T47D (cell line): ENCODE results near the gene PATJ.
A peak's percentile ranks its signal among the peaks of the same experiment; 100 is the strongest.
"Not testable (repeated sequence)": the region's sequence is repeated elsewhere in the genome, so short reads cannot be mapped to it uniquely, and the experiment has no call there.

Source experiments
- DNase-seq, 2 experiments: peaks; one replicate each; pipeline versions ENCODE4 v3.0.0 to v3.0.0-alpha.2; 2011 to 2012; ENCODE audit warnings: low read depth in 1 of 2, low spot score in 1 of 2
- JUND ChIP-seq: IDR thresholded peaks from 2 replicates; pipeline ENCODE4 v1.6.1; 2012; ENCODE audit warnings: low read depth
- in situ Hi-C: cut with HindIII; loops from 2 replicates; pipeline ENCODE4 v1.10.0; 2016; ENCODE audit warnings: low sequenced_read_pairs, low pct_unique_long_range_greater_than_20kb

Gene PATJ

DNA sequence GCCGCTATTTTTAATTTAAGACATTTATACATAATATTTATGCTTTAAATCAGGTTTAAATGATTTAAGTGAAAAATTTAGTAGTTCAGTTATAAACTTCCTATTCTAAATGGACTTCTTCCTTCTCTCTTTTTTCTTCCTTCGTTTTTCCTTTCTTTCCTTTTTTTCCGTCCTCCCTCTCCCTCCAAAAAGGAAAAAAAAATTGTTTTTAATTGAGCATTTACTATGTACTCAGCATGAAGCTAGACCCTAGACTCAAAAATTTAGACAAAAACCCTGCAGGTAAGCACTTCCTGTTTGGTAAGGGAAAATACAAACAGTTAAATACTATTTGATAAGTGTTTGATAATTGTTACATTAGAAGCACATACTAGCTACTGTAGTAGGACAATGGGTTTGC lies 14.7 kb upstream of the PATJ start:
- in situ Hi-C loops: no loop called here
- DNase-seq: no peak
- no peak for TF ChIP-seq JUND

DNA sequence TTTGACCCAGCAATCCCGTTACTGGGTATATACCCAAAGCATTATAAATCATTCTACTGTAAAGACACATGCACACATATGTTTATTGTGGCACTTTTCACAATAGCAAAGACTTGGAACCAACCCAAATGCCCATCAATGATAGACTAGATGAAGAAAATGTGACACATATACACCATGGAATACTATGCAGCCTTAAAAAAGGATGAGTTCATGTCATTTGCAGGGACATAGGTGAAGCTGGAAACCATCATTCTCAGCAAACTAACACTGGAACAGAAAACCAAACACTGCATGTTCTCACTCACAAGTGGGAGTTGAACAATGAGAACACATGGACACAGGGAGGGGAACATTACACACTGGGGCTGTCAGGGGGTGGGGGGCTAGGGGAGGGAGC lies 11.6 kb upstream of the PATJ start:
- DNase-seq, in situ Hi-C loops: not testable (repeated sequence)

DNA sequence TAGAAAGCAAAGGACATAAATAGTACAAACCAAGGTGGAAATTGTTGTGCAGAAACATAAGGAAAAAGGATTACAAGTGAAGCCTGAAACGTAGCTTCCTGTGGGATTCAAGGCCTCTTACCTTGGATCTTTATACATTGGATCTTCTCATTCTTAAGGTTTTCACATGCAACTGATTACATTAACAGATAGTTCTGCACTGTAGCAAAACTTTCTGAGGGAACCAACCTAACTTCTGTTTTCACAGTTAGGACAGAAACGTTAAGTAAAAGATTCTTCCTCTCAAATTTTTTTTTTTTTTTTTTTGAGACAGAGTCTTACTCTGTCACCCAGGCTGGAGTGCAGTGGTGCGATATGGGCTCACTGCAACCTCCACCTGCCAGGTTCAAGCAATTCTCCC lies 9.6 kb upstream of the PATJ start:
- no peak for TF ChIP-seq JUND
- in situ Hi-C loops: no loop called here
- no peak for DNase-seq

DNA sequence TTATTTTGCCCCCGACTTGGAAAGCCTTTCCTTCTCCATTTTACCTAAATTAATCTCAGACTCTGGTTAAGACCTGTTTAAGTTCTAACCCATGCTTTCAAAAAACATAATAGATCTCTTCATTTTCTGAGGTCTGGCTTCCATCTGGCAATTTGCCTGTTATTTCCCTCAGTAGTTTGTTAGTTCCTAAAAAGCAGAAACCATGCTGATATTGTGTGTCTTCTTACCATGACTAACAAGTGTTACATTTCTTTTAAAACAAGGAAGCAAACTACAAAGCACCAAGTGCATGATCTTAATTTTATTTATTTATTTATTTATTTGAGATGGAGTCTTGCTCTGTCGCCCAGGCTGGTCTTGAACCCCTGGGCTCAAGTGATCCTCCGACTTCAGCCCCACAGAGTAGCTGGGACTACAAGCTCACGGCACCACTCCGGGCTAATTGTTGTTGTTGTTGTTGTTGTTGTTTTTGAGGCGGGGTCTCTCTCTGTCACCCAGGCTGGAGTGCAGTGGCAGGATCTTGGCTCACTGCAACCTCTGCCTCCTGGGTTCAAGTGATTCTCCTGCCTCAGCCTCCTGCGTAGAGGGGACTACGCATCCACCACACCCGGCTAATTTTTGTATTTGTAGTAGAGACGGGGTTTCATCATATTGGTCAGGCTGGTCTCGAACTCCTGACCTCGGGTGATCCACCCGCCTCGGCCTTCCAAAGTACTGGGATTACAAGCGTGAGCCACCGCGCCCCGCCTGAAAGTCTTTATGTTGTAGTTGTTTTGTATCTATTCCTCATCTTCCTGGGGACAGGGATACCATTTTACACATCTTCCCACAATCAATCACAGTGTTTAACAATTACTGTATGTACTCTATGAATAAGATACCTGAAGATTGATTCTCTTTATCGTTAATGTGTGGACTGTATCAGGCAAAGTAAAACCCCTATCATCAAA lies 1.3 kb upstream of the PATJ start:
- TF ChIP-seq JUND: no peak
- in situ Hi-C loops: no loop called here
- no peak for DNase-seq

DNA sequence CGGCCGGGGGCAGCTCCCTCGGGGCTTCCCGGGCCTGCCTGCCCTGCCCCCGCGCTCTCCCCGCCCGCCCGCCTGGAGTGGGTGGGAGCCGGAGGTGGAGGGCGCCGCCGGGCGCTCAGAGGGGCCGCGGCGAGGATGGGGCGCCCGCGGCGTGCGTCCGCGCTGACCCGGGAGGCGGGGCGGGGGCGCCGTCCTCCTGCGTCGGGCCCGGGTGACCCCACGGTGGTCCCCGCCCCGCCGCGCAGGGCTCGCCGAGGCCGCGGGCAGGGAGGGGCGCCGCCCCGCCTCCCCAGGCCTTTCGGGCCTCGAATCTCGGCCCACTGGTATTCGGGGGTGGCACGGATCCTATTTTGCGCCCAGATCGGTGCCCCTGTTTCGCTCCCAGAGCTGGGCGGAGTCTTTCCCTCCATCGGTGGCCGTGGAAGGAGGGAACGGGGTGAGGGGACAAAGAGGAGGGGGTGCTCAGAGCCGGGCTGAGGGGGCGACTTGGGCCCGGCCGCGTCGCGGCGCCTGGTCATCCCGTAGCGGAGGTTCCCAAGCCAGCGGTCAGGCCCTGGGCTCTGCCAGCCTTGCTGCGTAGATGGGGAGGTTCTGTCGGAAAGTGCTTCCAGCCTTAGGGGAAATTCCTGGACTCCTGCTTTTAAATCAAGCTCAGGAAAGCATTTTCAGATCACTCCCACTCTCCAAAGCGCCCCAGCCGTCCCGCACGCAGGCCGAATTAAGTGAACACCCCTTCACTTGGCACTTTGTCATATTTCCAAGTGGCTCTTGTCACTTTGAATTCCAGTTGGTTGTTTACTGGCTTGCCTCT lies 545 bp downstream of the PATJ start:
- in situ Hi-C loops: no loop called here
- DNase-seq: peak; percentile 16 to 79
- no peak for TF ChIP-seq JUND

DNA sequence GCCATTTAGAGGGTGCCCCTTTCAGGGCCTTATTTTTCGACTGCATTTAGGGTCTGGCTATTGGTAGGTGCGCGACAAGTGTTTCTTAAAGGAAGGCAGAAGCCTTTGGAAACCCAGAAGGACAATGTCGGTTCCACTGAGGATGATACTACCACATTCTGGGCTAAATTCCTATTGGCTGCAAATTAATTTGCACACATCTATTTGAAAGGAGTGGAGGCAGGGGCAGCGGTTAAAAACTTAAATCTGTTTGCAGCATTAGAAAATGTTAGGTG lies 1.1 kb downstream of the PATJ start:
- in situ Hi-C loops: no loop called here
- TF ChIP-seq JUND: no peak
- no peak for DNase-seq

DNA sequence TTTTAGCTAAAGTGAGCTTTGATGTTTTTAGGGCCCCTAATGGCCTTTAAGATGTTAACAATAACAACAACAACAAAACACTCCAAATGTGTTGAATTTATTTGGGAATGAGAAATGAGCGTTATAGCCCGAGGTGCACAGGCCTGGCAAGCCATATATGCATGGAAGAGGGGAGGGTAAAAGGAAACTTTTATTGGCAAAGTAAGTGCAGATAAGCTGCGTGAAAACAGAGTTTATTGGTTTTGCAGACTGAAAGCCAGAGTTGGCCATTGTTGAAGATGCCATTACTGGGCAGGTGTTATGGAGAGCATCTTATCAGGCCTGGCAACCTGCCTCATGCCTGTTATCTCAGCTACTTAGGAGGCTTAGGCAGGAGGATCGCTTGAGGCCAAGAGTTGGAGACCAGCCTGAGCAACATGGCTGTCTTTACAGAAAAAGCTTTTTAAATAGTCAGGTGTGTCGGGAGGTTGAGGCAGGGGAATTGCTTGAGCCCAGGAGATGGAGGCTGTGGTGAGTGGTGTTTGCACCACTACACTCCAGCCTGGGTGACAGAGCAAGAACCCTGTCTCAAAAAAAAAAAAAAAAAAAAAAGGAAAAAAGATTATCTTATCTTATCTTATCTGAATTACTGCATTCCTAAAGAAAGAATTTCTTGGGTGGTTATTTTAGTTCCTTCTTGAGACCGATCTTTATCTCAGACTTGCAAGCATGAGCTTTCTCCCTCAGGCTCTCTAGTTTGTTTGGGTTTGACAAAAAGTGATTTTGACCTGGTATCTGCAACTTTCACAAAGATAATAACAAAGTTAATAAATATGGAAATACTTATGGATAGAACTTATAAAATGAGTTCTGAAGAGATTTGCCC lies 1.7 kb downstream of the PATJ start:
- peak in 1 of 2 experiments; percentile 88 for DNase-seq
- in situ Hi-C loops: no loop called here
- 0 out of 2 replicates have a peak, but pooled peaks have one; percentile 18 for TF ChIP-seq JUND

DNA sequence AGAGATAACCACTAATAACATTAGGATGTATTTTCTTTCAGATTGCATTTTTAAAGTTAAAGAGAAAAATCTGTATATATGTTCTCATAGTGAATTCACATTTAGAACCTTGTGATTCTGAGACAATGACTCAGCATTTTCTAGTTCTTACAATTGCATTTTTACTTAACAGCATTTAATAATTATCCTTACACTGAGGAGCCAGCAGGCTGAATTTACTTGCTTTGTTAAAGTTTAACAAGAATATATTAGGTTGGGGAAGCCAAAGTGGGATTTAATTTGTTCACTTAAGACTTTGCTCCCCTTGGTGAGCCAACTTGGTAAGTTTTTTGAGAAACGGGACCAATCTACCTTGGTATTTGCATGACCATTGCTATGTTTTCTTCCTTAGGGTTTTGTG lies 4.5 kb downstream of the PATJ start:
- DNase-seq: peak in 1 of 2 experiments; percentile 33
- in situ Hi-C loops: no loop called here
- TF ChIP-seq JUND: no peak

DNA sequence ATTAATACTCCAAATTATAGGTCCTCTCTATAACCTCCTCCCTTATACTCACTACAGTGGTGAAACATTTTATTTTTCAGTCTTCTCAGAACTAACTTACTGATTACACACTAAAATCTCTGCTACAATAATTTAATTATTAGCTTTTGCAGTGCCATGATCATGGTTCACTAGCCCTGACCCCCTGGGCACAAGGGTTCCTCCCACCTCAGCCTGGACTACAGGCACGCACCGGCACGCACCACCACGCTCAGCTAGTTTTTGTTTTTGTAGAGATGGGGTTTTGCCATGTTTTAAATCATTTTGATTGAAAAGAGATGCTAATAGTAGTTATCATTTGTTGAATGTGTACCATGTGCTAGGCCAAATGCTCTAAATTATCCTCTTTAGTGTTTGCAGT lies 6.3 kb downstream of the PATJ start:
- TF ChIP-seq JUND: no peak
- in situ Hi-C loops: no loop called here
- no peak for DNase-seq

DNA sequence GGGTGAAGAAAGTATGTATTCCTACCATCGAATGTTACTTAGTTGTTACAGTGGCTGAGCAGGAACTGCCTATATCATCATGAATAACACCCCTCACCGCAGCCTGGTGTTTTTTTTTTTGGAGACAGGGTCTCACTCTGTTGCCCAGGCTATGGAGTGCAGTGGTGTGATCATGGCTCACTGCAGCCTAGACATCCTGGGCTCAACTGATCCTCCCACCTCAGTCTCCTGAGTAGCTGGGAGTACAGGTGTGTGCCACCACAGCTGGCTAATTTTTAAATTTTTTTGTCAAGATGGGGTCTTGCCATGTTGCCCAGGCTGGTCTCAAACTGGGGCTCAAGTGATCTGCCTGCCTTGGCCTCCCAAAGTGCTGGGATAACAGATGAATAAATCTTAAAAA lies 7.3 kb downstream of the PATJ start:
- DNase-seq: no peak
- TF ChIP-seq JUND: no peak
- in situ Hi-C loops: no loop called here

DNA sequence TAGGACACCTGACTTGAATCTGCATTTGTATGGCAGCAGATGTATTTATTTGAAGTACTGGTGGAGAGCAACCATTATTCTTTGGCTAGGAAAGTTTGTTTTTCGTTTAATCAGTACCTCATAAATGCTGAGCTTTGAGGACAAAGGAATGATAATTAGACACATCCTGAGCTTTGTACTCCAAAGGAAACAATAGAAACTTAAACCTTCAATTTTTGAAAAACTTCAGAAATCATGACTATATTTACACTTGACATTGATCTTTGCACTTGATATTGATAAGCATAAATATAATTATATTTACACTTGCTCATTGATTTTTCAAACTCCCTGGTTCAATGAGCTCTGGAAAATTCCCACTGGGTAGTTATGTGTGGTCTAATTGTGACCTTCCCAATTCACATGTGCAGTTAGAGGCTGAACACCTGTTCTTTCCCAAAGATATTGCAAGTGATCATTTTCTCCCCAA lies 10.7 kb downstream of the PATJ start:
- no peak for DNase-seq
- TF ChIP-seq JUND: no peak
- in situ Hi-C loops: no loop called here

DNA sequence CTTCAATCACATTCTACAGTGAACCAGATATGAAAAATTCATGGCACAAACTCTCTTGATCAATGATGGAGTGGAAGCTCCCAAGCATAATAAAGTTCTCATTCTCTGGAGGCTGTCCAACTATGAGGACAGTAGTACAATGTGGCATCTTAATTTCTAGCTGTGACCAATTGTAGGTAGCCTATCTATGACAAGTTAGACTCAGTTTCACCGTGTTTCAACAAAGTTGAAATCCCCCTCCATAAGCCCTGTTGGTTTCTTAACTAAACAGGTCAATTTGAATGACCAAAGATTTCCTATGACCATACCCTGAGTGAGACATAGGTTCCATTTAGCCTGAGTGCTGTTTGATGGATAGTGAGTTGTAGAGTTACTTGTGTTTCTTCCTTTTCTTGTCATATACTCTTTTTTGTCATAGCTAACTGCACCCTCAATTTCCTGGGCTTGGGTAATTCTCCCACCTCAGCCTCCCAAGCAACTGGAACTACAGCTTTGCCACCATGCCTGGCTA lies 11.8 kb downstream of the PATJ start:
- no peak for TF ChIP-seq JUND
- DNase-seq: no peak
- in situ Hi-C loops: no loop called here

DNA sequence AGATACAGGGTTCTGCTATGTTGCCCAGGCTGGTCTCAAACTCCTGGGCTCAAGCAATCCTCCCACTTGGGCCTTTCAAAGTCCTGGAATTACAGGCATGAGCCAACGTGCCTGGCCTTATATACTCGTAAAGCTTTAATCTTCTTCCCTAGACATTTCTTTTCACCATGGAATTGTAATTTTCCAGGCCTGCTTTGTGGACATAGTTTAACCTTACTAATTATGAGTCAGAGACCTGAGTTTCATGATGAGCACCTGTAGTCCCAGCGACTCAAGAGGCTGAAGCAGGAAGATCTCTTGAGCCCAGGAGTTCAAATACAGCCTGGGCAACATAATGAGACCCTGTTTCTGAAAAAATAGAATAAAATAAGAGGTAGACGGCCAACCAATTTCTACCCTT lies 12.3 kb downstream of the PATJ start:
- peak in 1 of 2 experiments; percentile 23 for DNase-seq
- in situ Hi-C loops: no loop called here
- no peak for TF ChIP-seq JUND
